Sigmoid colon (tissue), 7 donors: ENCODE results near the gene PUSL1. TPM values are rescaled to one million over a fixed set of nuclear protein-coding genes. Genes with fewer than 3 reads are reported as not detected.
A peak's percentile ranks its signal among the peaks of the same experiment; 100 is the strongest.

Experiments used
- DNase-seq: peaks from one replicate; pipeline ENCODE4 v3.0.0-alpha.2; 2019
- H3K27ac ChIP-seq, 4 donors: fragments of 200-600 bp; sonication (generic); one replicate each; pipeline ENCODE4 v1.5.1; 2016 to 2019; ENCODE audit warnings: mild to moderate bottlenecking in 1 of 4
- H3K27me3 ChIP-seq, 3 donors: fragments of 200-600 bp; sonication (generic); one replicate each; pipeline ENCODE4 v1.5.1; 2019; ENCODE audit warnings: mild to moderate bottlenecking in 1 of 3
- H3K36me3 ChIP-seq, 4 donors: fragments of 200-600 bp; sonication (generic); one replicate each; pipeline ENCODE4 v1.5.1; 2016 to 2019
- H3K4me1 ChIP-seq, 4 donors: fragments of 200-600 bp; sonication (generic); one replicate each; pipeline ENCODE4 v1.5.1; 2017 to 2019
- H3K4me3 ChIP-seq, 4 donors: fragments of 200-600 bp; sonication (generic); one replicate each; pipeline ENCODE4 v1.5.1; 2017 to 2019; ENCODE audit warnings: mild to moderate bottlenecking in 2 of 4, moderate library complexity in 1 of 4
- H3K9me3 ChIP-seq, 4 donors: fragments of 200-600 bp in 3 of 4; sonication (generic) in 3 of 4; one replicate each; pipeline versions ENCODE4 v1.5.1 to v1.6.1; 2013 to 2019
- EP300 ChIP-seq, 4 donors: sonication (generic); formaldehyde crosslinking; IDR thresholded peaks; one replicate each; pipeline ENCODE4 v1.6.1; 2017; ENCODE audit warnings: antibody characterized with exemption in 4 of 4
- POLR2A ChIP-seq, 2 donors: fragments of 450-650 bp; IDR thresholded peaks; one replicate each; pipeline ENCODE4 v1.6.1; 2016; ENCODE audit warnings: antibody characterized with exemption in 2 of 2, mild to moderate bottlenecking in 2 of 2, moderate library complexity in 2 of 2
- POLR2AphosphoS5 ChIP-seq, 4 donors: sonication (generic); formaldehyde crosslinking; IDR thresholded peaks; one replicate each; pipeline ENCODE4 v1.6.1; 2017; ENCODE audit warnings: antibody characterized with exemption in 4 of 4
- WGBS, 2 donors: extraction: QIAGEN DNeasy Blood & Tissue Kit; methylation state at CpG; one replicate each; pipeline ENCODE4 v1.1.7; 2013; 5-methylcytosine and 5-hydroxymethylcytosine counted together
- intact Hi-C: fragments of 100-400 bp; cut with DNase I; formaldehyde crosslinking; loops from one replicate; pipeline ENCODE4 v1.15.1; 2023
- polyA plus RNA-seq, 3 donors: library from polyadenylated mRNA; stranded (reverse); fragments of 200-250 nt; gene quantifications; one replicate each; pipeline ENCODE4 v1.2.3, GENCODE V29; 2013
- total RNA-seq, 4 donors: library from RNA; depleted of rRNA; stranded (reverse); fragments of >200 nt; gene quantifications; one replicate each; pipeline ENCODE4 v1.1.0, GENCODE V29; 2016
- TF ChIP-seq, protein P1 (sequence below), 4 experiments: fragments of 450-650 bp in 3 of 4; fragments of 200-600 bp in 1 of 4; IDR thresholded peaks; one replicate each; pipeline ENCODE4 v1.5.1; 2016 to 2019; ENCODE audit warnings: antibody characterized with exemption in 4 of 4, mild to moderate bottlenecking in 3 of 4, moderate library complexity in 2 of 4
- donor health status: healthy with polysubstance abuse.
- donor health status: Bipolar disorder and iron deficiency.
- donor health status: healthy.

PUSL1 gene
- total and polyA plus RNA-seq, 7 donors = 12.6 to 24.0 (median 18.9) TPM

DNA sequence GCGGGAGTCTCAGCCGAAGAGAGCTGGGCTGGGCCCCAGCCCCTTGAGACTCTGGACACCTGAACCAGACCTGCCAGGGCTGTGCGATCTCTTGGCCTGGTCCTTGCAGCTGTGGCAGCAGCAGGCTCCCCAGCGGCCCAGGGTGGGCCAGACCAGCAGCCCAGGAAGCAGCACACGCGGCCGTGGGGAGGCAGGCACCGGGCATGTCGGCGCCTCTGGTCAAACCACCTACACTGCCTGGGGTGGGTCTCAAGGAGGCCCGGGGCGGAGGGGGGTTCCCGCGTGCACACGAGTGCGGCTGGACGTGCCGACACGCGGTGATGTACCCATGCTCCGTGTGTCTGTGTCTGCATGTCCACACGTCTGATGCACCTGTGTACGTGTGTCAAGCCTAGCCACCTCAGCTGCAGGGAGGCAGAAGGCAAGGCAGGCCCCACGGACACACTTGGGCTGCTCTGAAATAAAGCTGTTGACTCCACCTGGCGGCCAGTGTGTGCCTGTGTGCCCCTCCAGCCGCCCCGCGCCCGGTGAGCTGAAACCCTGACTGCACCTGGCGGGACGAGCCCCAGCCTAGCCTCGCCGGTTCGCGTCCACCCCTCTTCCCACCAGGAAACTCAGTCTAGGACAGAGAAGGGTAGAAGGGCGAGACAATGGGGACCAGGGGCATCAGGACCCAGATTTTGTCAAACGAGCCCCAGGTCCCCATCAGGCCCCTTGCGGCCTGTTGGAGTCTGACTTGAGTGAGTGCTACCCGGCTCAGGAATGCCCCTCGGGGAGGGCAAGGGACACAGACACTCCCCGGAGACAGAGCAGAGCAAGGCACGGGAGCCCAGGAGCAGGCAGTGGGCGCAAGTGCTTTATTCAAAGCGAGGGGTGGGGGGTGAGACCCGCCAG, 16.6 kb upstream of the PUSL1 start:
- no peak for TF ChIP-seq POLR2AphosphoS5 (IDR thresholded peaks at IDR 0.05)
- TF ChIP-seq EP300 (IDR thresholded peaks at IDR 0.05) = no peak
- TF ChIP-seq, protein P1, sequence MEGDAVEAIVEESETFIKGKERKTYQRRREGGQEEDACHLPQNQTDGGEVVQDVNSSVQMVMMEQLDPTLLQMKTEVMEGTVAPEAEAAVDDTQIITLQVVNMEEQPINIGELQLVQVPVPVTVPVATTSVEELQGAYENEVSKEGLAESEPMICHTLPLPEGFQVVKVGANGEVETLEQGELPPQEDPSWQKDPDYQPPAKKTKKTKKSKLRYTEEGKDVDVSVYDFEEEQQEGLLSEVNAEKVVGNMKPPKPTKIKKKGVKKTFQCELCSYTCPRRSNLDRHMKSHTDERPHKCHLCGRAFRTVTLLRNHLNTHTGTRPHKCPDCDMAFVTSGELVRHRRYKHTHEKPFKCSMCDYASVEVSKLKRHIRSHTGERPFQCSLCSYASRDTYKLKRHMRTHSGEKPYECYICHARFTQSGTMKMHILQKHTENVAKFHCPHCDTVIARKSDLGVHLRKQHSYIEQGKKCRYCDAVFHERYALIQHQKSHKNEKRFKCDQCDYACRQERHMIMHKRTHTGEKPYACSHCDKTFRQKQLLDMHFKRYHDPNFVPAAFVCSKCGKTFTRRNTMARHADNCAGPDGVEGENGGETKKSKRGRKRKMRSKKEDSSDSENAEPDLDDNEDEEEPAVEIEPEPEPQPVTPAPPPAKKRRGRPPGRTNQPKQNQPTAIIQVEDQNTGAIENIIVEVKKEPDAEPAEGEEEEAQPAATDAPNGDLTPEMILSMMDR (IDR thresholded peaks at IDR 0.05) = peak; percentile 52 to 68 (median 63)
- no peak for TF ChIP-seq POLR2A (IDR thresholded peaks at IDR 0.05)
- Histone ChIP-seq H3K4me3 (no peak overlapping the region), H3K9me3 (no peaks in the 10 kb centered on the region), H3K27ac (no peak overlapping the region), H3K36me3 (peaks cover 0 to 34% (median 9%) of the 10 kb centered on the region in 4 donors), H3K4me1 (peaks cover 0 to 9% (median 4%) of the 10 kb centered on the region in 4 donors), H3K27me3 (peaks cover 0 to 12% (median 7%) of the 10 kb centered on the region in 3 donors)
- intact Hi-C loops = no loop called here
- DNase-seq = peak; percentile 84
- 19 to 47% methylated on average over 45 of the region's 45 CpGs for WGBS, 2 donors

DNA sequence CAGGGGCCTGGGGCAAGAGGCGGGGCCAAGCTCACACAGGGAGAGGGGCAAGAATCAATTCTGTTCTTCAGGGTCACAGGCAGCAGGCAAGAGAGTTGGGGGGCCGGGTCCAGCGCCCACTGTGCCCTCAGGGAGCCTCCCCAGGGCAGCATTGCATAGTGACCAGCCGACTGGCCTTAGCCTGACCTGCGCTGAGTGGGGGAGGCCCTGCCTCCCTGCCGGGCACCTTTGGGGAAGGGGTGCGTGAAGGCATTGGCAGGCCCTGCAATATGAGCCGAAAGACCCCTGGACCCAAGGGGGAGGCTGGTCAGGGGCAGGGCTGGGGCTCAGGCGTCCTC, 16.0 kb upstream of the PUSL1 start:
- peaks cover 0 to 6% (median 1%) of the 10 kb centered on the region in 3 donors for H3K27me3 ChIP-seq
- H3K9me3 ChIP-seq = no peaks in the 10 kb centered on the region
- intact Hi-C loops = no loop called here
- no peak for DNase-seq
- 89 to 92% methylated on average over 9 of the region's 9 CpGs for WGBS, 2 donors
- H3K36me3 ChIP-seq = peaks cover 0 to 36% (median 9%) of the 10 kb centered on the region in 4 donors
- TF ChIP-seq EP300 (IDR thresholded peaks at IDR 0.05) = no peak
- no peak for TF ChIP-seq POLR2AphosphoS5 (IDR thresholded peaks at IDR 0.05)
- TF ChIP-seq, protein P1 (IDR thresholded peaks at IDR 0.05) = no peak
- TF ChIP-seq POLR2A (IDR thresholded peaks at IDR 0.05) = no peak
- H3K27ac ChIP-seq = no peak overlapping the region
- H3K4me3 ChIP-seq = no peak overlapping the region
- H3K4me1 ChIP-seq = peaks cover 0 to 9% (median 4%) of the 10 kb centered on the region in 4 donors

DNA sequence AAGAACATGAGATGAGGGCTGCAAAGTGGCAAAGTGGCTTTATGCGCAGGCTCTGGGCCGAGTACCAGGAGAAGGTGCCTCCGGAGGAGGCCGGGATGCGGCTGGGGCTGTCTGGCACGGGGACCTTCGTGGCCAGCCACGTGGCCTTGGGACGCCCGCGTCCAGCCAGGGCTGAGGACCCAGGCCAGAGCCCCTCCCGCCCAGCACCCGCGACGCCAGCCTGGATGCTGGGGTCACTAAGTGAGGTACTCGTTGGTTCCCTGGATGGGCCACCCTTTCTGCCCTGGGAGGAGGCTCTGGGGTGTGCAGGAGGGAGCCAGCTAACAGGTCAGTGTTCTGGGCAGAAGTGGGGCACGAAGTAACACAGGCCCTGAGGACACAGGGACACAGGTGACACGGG, 15.5 kb upstream of the PUSL1 start:
- H3K4me3 ChIP-seq = no peak overlapping the region
- peaks cover 0 to 9% (median 4%) of the 10 kb centered on the region in 4 donors for H3K4me1 ChIP-seq
- TF ChIP-seq POLR2AphosphoS5 (IDR thresholded peaks at IDR 0.05) (no peak), EP300 (IDR thresholded peaks at IDR 0.05) (no peak), POLR2A (IDR thresholded peaks at IDR 0.05) (no peak)
- TF ChIP-seq, protein P1 (IDR thresholded peaks at IDR 0.05) = no peak
- H3K27me3 ChIP-seq = peaks cover 0 to 2% (median 0%) of the 10 kb centered on the region in 3 donors
- no peak for DNase-seq
- intact Hi-C loops = no loop called here
- H3K27ac ChIP-seq = no peak overlapping the region
- peaks cover 0 to 40% (median 11%) of the 10 kb centered on the region in 4 donors for H3K36me3 ChIP-seq
- no peaks in the 10 kb centered on the region for H3K9me3 ChIP-seq
- 94 to 96% methylated on average over 18 of the region's 18 CpGs for WGBS, 2 donors

DNA sequence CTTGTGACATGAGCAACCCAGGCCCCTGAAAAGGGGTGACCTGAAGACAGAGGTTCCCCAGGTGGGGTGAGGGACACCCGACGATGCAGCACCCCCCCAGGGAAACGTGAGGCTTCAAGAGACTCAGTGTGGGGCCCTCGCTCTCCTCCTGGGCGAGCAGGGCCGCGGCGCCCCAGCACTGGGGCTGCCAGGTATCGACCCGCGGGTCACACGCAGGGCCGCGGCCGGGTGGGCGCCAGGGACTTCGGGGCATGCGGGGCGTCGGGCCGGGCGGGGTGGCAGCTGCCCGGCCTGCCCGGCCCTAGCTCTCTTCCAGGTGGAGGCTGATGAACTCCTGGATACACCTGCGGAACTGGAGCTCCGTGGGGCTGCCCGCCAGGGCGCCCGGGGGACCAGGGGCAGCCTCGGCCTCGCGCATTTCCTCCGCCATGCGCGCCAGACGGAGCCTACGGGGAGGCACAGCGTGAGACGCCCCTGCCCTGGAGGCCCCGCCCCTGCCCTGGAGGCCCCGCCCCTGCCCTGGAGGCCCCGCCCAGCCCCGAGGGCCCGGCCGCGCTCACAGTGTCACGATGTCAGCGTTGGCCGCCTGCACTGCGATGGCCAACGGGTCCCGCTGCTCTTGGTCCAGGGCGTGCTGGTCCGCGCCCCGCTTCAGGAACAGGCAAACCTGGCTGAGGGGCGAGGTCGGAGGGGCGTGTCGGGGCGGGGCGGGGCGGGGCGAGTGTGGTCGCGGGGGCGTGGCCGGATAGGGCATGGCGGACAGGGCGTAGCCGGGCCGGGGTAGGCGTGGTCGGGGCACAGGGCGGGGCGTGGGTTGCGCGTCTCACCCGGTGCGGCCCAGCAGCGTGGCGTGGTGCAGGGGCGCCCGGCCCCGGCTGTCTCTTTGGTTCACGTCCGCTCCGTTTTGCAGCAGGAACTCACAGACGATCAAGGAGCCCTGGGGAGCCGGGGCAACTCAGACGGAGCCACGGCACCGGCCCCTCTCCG, 14.8 kb upstream of the PUSL1 start:
- intact Hi-C loops = no loop called here
- Histone ChIP-seq H3K27me3 (no peaks in the 10 kb centered on the region), H3K4me1 (peaks cover 0 to 9% (median 4%) of the 10 kb centered on the region in 4 donors), H3K9me3 (no peaks in the 10 kb centered on the region), H3K27ac (no peak overlapping the region), H3K36me3 (peaks cover 0 to 44% (median 13%) of the 10 kb centered on the region in 4 donors), H3K4me3 (no peak overlapping the region)
- DNase-seq = no peak
- WGBS, 2 donors = 82 to 89% methylated on average over 94 of the region's 94 CpGs
- no peak for TF ChIP-seq POLR2A (IDR thresholded peaks at IDR 0.05)
- no peak for TF ChIP-seq POLR2AphosphoS5 (IDR thresholded peaks at IDR 0.05)
- TF ChIP-seq, protein P1 (IDR thresholded peaks at IDR 0.05) = no peak
- TF ChIP-seq EP300 (IDR thresholded peaks at IDR 0.05) = no peak
